Uterus (tissue), 2 donors: ENCODE results near the gene AGBL5.

Source experiments
- CTCF ChIP-seq, 4 experiments: fragments of 200-600 bp in 2 of 4; fragments of 450-650 bp in 2 of 4; sonication (generic) in 2 of 4; IDR thresholded peaks; one replicate each; pipeline ENCODE4 v1.5.1; 2016 to 2019; ENCODE audit warnings: antibody characterized with exemption in 4 of 4, mild to moderate bottlenecking in 2 of 4, moderate library complexity in 1 of 4
- POLR2A ChIP-seq, 2 donors: fragments of 450-650 bp; IDR thresholded peaks; one replicate each; pipeline ENCODE4 v1.6.1; 2016; ENCODE audit warnings: antibody characterized with exemption in 2 of 2, mild to moderate bottlenecking in 1 of 2, moderate library complexity in 1 of 2

GRCh38 chr2:27095427-27095744 is 43.9 kb downstream of the AGBL5 start:
- TF ChIP-seq CTCF (IDR thresholded peaks at IDR 0.05) (no peak), POLR2A (IDR thresholded peaks at IDR 0.05) (no peak)
